GM10847 (cell line): ENCODE measurements around the gene AMN.

ENCODE experiments used
- POLR2A ChIP-seq: IDR thresholded peaks from 2 replicates; pipeline ENCODE4 v1.6.1; 2011; ENCODE audit not compliant: insufficient read length; ENCODE audit errors: extremely low read depth

The AMN gene

GRCh38 chr14:102906616-102907302 is 15.7 kb upstream of the AMN start:
- TF ChIP-seq POLR2A: no peak

- TF ChIP-seq POLR2A: no peak
Measured at GRCh38 chr14:102907303-102907844, 15.1 kb upstream of the AMN start.

DNA sequence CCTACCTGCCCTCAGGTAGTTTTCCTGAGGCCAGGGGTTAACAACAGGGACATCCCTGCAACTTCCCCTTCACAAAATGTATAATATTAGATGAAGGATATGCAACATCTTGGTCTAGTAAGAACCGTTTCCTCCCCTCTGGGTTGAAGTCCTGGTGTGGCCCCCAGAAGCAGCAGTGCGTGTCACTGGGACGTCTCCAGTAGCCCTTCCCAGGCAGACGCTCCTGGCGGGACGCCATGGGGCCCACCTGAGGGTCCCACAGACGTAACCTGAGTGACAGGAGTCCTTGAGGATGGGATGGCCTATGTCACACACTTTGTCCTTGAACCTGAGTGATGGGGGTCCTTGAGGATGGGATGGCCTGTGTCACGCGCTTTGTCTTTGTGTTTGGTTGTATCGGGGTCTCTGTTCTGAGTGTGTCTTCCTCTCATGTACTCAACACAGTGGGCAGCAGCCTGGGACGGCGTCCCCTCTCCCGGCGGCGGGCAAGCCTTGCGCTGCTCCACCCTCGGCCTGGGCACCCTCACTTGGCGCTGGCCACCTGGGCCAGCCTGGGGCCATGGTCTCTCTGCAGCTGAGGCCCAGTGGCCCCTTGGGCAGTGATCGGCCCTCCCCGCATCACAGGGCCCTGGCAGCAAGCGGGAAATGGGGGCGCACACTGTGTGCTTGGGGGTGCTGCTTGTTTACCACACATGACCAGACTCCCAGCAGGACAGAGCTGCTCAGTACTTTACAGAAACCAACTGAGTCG is 14.3 kb upstream of the AMN start:
- TF ChIP-seq POLR2A: no peak

- no peak for TF ChIP-seq POLR2A
Measured at GRCh38 chr14:102908766-102909455, 13.6 kb upstream of the AMN start.

GRCh38 chr14:102909462-102909861 is 13.0 kb upstream of the AMN start:
- no peak for TF ChIP-seq POLR2A

DNA sequence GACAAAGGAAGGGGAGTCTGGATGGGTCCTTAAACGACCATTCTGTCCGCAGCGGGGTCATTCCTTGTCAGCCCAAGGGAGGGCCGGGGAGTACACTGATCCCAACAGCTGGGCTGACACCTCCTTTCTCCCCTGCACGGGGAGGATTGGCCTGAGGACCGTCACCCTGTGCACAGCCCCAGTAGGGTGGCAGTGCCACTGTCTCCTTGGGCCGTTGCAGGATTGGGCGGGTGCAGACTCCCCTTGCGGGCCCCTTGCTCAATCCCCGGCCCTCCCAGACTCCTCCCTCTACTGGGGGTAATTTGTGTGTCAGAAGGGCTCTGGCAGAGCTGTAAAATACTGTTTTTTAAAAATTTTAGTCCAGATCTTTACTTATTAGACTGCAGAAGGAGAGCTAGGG is 12.6 kb upstream of the AMN start:
- no peak for TF ChIP-seq POLR2A

DNA sequence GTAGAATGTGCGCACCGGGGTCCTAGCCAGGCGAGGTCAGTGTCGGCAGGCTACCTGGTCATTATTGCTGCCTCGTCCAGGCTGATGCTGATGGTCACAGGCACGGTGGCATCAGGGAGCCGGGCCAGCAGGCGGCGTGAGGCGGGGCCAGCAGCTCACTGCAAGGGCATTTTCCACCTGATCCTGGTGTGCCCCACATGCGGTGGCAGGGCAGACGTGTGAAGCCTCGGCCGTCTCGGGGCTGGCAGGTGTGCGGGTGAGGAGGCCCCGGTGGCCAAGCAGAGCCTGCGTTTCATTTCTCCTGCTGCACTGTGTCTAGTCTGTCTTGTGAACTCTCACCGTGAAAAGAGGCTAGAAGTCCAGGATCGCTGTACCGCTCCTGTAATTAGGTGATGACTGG is 12.0 kb upstream of the AMN start:
- no peak for TF ChIP-seq POLR2A

DNA sequence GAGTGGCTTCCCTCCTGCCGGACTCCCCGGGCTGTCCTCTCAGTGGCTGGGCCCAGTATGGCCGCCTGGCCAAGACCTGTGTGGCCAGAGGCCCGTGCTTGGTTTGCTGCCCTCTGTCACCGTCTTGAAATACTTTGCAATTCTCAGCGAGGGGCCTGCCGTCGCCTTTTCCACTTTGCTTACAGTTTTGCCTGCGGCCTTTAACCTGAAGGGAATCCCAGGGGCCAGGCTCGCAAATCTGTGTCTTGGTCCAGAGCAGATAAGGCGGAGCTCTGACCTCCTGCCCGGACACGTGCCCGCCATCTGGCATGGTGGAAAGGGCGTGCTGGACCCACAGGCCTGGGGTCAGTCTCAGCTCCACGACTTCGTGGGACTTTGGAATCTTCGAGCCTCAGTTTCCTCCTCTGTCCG is 10.9 kb upstream of the AMN start:
- no peak for TF ChIP-seq POLR2A

DNA sequence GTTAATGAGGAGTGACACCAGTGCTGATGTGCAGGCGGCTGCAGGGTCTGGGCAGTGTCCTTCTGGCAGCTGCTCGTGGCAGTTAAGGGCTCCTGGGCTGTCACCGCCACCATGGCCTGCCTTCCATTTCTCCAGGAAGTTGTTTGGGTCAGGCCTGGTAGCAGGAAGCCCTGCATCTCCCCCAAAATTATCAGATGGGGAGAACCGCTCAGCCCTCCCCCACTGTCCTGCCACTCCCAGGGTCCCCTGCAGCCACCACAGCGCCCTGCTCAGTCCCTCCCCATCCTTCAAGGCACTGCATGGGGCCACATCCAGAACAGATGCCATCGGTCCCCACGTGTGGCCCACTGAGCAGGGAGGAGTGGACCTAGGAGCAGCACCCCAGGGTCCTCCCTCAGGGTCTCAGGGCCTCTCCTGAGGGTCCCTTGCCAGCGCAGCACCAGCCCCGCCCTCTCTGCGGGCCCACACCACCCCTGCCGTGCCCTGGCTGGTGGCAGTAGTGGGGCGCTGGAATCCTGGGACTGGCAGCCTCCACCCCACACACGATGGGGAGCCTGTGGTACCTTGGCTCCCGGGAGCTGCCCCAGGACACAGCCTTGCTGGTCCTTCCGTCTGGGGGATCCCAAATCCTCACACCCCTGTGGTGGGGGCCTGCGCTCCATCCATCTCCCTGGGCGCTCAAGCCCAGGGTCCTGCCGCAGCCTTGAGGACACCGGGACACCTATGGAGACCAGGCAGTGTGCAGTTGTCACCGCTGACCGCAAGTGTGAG is 10.3 kb upstream of the AMN start:
- TF ChIP-seq POLR2A: no peak

DNA sequence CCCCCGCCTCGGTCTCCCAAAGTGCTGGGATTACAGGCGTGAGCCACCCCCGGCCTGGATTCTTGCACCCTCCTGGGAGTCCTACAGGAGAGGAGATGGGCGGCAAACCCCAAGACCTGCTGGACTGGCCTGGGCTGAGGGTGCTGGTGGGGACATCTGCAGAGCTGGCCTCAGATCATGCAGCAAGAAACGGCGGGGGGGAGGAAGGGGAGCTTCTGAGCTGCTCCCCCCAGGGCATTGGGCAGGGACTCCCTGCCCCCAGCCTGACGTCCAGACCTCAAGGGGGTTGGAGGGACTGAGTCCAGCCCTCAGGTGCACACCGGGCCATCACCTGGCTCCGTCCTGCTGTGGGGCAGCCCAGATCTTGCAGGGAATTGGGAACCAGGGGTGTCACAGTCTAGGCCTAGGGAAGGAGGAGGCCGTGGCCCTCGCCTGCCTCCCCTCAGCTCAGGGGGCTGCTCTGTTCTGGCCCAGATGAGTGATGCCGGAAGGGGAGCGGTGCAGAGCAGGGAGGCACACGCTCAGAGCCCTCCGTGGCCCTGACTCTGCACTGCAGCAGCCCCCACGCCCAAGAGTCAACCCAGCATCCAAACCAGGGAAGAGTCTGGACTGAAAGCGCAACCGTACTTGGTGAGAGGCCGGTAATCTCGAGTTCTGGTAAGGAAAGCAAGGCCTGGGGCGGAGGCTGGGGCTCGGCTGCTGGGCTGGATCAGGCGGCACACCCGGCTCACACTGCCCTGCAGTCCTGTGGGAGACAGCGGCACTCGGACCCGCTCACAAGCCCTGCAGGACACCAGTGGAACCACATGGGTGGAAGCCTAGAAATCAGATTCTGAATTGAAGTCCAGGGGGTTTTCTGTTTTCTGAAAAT is 8.9 kb upstream of the AMN start:
- TF ChIP-seq POLR2A: no peak

DNA sequence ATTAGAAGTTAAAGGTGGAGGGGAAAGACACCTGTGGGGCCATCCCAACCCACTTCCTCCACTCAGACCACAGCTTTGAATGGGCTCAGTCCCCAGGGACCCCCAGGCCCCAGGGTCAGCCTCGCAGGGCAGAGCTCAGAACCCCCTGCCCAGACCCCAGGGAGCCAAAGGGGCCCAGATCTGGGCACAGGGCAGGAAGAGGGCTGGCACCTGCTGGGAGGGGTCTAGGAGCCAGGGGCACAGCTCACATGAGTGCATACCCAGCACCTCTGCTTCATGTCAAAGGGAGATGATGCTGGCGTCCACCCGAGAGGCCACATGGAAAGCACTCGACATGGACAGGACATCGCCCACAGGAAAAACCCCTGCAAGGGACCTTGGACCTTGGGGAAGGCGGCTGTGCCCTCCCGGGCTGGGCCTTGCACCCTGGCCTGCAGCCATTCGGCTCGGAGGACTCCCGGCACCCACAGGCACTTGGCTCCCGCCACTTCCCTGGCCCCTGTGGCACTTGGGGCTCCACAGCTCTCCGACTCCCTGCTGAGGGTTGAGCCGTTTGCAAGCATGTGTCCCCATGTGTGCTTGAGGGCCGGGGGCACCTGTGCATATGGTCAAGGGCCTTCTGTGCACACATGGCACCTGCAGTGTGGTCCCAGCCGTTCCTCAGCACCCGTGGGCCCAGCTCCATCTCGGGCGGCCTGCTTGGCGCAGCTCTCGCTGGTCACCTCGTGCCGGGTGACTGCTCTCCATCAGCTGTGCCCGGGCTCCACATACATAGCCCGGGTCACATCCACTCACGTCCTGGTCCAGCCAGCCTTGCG is 7.8 kb upstream of the AMN start:
- peak; percentile 16 for TF ChIP-seq POLR2A

DNA sequence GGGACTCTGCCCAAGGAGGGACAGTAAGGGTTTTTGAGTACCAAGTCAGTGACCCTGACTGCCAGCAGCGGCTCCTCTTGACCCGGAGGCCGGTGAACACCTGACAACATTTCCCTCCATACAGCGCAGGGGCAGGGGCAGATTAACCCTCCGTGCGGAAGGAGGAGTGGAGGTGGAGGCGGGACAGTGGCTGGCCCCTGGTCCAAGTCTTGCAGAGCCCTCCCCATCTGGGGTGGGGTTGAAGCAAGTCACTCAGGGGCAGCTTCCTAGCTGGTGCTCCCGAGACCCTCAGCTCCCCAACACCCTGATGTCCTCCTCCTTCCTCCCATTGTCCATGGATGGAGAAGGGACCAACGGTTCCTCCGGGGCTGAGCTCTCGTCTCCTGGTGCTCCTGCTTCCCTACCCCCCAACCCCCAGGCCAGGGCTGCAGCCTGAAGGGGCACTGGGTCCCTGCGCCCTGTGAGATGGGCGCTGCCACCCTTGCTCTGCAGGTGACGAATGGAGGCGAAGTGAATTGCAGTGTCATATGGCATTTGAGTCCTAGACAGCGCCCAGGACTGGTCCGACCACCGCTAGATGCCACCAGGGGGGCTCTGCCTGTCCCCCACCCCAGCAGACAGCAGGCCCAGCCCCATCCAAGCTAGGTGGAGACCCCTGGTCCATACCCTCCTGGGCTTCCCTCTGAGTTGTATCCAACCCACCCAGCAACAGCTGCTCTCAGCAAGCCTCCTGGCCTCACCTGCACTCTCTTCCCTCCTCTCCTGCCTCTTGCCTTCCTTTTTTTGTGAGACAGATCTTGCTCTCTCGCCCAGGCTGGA is 7.0 kb upstream of the AMN start:
- no peak for TF ChIP-seq POLR2A

DNA sequence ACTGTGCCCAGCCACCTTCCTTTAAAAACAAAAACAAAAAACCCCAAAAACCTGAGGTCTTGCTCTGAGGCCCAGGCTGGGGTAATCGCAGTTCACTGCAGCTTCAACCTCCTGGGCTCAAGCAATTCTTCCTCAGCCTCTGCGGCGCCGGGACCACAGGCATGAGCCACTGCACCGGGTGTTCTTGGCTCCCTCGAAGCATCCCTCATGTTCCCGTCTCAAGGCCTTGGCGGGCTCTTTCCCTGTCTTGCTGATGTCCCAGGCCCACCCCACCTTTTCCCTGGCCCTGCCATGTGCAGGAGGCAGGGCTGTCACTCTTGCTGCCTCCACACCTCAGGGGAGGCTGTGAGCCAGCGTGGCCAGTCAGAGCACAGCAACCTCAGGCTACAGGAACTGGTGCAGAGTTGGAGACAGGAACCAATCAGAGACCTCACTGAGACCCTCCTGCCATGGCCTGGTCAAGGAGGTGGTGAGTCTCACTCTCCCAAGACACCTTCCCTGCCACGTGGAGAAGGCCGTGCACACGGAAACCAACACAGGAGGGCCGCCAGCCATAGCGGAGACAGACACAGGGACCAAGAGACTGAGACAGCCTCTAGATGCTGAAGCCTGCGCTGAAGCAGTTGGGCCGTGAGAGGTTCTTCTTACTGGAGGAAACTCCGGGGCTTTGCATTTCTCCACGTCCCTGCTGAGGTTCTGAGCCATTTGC is 6.0 kb upstream of the AMN start:
- TF ChIP-seq POLR2A: no peak
